K562 (cell line): ENCODE data around the gene SCN2B.

Experiments
- CBX3 ChIP-seq, 2 experiments: IDR thresholded peaks; 1 replicate in 1 of 2; 2 replicates in 1 of 2; pipeline ENCODE4 v1.6.1; 2012; ENCODE audit warnings: inconsistent platforms in 2 of 2, low read length in 2 of 2, borderline replicate concordance in 1 of 2, control low read depth in 1 of 2
- ZC3H8 ChIP-seq: fragments of 450-650 bp; IDR thresholded peaks from 2 replicates; pipeline ENCODE4 v1.6.1; 2017
- ZNF785 ChIP-seq: fragments of 250-450 bp; sonication (Bioruptor Pico); IDR thresholded peaks from 2 replicates; pipeline ENCODE4 v1.4.0; 2020; ENCODE audit warnings: mild to moderate bottlenecking
- TF ChIP-seq, protein P1 (sequence below), 3 experiments: IDR thresholded peaks in 2 of 3; conservative IDR thresholded peaks in 1 of 3; 2 replicates each; pipeline ENCODE4 v1.5.1; 2011 to 2012; ENCODE audit warnings: low read length in 3 of 3, mild to moderate bottlenecking in 3 of 3, control low read depth in 2 of 3, improper control_type of control experiment in 1 of 3, inconsistent platforms in 1 of 3, low read depth in 1 of 3, mixed read lengths in 1 of 3, moderate library complexity in 1 of 3; ENCODE audit not compliant: insufficient read depth in 2 of 3

DNA sequence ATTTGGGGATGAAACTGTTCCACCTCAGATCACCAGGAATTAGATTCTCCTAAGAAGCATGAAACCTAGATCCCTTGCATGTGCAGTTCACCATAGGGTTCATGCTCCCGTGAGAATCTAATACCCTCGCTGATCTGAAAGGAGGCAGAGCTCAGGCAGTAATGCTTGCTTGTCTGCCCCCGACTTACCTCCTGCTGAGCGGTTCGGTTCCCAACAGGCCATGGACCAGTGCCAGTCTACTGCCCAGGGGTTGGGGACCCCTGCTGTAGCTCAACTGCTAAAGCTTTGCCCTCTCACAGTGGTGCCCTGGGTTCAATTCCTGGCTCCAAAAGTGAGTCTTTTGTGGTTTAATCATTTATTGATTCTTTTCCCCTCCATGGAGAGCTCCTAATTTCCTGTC is 45.0 kb upstream of the SCN2B start:
- TF ChIP-seq ZC3H8 (no peak), ZNF785 (CRISPR knock-in tag) (no peak), CBX3 (IDR thresholded peaks at IDR 0.05; ENCODE audit: borderline replicate concordance in 1 of 2, low read length in 2 of 2) (no peak)
- TF ChIP-seq, protein P1, sequence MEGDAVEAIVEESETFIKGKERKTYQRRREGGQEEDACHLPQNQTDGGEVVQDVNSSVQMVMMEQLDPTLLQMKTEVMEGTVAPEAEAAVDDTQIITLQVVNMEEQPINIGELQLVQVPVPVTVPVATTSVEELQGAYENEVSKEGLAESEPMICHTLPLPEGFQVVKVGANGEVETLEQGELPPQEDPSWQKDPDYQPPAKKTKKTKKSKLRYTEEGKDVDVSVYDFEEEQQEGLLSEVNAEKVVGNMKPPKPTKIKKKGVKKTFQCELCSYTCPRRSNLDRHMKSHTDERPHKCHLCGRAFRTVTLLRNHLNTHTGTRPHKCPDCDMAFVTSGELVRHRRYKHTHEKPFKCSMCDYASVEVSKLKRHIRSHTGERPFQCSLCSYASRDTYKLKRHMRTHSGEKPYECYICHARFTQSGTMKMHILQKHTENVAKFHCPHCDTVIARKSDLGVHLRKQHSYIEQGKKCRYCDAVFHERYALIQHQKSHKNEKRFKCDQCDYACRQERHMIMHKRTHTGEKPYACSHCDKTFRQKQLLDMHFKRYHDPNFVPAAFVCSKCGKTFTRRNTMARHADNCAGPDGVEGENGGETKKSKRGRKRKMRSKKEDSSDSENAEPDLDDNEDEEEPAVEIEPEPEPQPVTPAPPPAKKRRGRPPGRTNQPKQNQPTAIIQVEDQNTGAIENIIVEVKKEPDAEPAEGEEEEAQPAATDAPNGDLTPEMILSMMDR (IDR thresholded peaks at IDR 0.05 in 2 of 3, conservative IDR thresholded peaks at IDR 0.05 in 1 of 3; ENCODE audit: insufficient read depth in 2 of 3, low read depth in 1 of 3, low read length in 3 of 3) = no peak
